ENCODE results near the gene MGAT4B. TPM values are rescaled to one million over a fixed set of nuclear protein-coding genes. Genes with fewer than 3 reads are reported as not detected.

MGAT4B gene
- polyA plus RNA-seq, 2 donors: 59.2 to 66.8 TPM

DNA sequence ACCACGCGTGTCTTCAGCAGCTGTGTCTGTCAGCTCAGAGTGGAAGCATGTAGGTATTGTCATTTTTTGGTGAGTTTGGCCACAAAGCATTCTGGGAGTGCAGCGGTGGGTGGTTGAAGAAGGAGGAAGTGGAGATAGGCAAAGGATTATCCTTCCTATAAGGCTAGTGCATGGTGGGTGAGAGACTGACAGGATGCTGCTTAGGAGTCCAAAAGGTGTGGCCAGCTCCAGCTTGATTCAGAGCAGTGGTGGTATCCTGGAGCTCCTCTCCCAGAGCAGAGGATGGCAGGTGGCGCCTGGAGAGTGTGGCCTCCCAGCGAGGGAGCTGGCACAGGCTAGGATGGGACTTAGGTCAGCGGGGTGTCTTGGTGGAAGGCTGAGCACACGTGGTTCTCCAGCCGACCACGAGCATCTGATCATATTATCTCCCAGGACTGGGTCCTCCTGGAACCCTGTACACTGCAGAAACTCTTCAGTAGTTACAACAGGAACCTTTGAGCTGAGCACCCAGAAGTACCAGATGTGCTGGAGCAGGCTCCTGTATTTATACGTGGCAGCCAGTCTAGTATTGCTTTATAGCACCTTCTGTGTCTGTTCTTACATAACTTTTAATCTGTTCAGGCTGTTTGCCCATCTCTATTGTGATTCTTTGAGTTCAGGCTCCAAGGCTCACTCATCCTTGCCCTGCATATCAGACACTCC, 44.4 kb downstream of the MGAT4B start:
- H3K27me3 ChIP-seq (ENCODE audit: control insufficient read depth in 1 of 2, insufficient read depth in 2 of 2, low read length in 2 of 2): no peaks in the 10 kb centered on the region
- peaks cover 9 to 12% of the 10 kb centered on the region in 2 donors for H3K4me1 ChIP-seq (ENCODE audit: control insufficient read depth in 2 of 2, insufficient read depth in 2 of 2, low read length in 1 of 2)
- 33 to 42% methylated on average over 10 of the region's 10 CpGs for WGBS, 2 donors
- peaks cover 0 to 15% of the 10 kb centered on the region in 2 donors for H3K36me3 ChIP-seq (ENCODE audit: control insufficient read depth in 2 of 2, insufficient read depth in 2 of 2, low read length in 1 of 2)
- no peaks in the 10 kb centered on the region for H3K9me3 ChIP-seq (ENCODE audit: control insufficient read depth in 2 of 2, insufficient read depth in 1 of 2, low read depth in 1 of 2, low read length in 1 of 2)
- H3K4me3 ChIP-seq (ENCODE audit: low read depth in 1 of 2, low read length in 2 of 2): no peak overlapping the region
- H3K27ac ChIP-seq (ENCODE audit: low read depth in 2 of 2, low read length in 1 of 2): peak overlapping the region; percentile 22 to 70

DNA sequence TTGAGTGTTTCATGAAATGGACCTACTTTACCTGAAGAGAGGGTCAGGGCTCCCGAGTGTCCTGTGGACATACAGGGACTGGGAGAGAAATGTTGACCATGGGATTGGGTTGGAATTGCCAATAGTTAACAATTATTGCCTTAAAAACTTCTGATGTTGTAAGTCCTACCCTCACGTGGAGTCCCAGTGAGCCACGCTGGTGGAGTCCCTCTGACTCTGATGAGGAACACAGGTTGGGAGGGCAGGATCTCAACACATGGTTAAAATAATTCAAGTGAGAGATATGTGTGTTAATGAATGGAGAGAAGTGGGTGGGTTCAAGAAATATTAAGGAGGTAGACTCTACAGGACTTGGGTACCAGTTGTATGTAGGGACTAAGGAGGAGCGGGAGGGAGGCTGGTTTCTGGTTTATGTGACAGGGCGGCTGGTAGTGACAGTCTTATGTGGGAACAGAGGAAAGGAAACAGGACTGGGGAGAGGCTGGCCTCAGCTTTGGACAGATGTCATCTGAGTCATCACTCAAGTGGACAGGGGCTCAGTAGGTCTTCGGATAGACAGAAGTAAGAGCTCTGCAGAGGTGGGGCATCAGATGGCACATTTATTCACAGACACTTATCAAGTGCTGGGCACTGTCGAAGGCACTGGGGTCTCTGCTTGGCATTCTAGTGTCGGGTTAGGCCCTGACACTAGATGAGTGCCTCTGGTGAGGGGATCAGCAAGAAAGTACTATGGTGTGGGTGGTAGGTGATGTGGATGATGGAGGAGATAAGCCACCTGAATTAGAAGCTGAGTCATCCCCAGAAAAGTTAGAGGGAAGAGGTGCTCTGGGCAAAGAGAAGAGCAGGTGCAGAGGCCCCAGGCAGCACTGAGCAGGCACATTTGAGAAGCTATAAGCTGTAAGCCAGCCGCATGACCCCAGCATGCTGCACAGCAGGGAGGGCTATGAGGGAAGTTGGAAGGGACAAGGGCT, 46.8 kb downstream of the MGAT4B start:
- Histone ChIP-seq H3K36me3 (ENCODE audit: control insufficient read depth in 2 of 2, insufficient read depth in 2 of 2, low read length in 1 of 2) (no peaks in the 10 kb centered on the region), H3K4me3 (ENCODE audit: low read depth in 1 of 2, low read length in 2 of 2) (no peak overlapping the region), H3K4me1 (ENCODE audit: control insufficient read depth in 2 of 2, insufficient read depth in 2 of 2, low read length in 1 of 2) (peaks cover 7 to 8% of the 10 kb centered on the region in 2 donors), H3K27ac (ENCODE audit: low read depth in 2 of 2, low read length in 1 of 2) (no peak overlapping the region), H3K9me3 (ENCODE audit: control insufficient read depth in 2 of 2, insufficient read depth in 1 of 2, low read depth in 1 of 2, low read length in 1 of 2) (no peaks in the 10 kb centered on the region), H3K27me3 (ENCODE audit: control insufficient read depth in 1 of 2, insufficient read depth in 2 of 2, low read length in 2 of 2) (no peaks in the 10 kb centered on the region)
- 85 to 87% methylated on average over 9 of the region's 9 CpGs for WGBS, 2 donors

DNA sequence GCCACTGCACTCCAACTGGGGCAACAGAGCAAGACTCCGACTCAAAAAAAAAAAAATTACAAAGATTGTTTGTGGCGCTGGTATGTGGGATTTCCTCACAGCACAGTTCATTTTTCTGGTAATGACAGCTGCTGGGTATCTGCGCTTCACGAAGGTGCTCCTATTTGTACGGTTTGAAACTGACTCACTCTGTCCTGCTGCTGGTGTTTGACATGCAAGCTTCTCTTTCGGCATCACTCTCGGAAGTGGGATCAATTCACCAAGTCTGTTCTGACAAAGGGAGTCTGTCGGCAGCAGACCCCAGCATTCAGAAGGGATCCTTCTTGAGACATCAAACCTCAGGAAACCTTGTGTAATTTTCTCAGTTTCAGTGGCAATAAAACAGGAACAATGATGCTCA, 47.7 kb downstream of the MGAT4B start:
- H3K4me3 ChIP-seq (ENCODE audit: low read depth in 1 of 2, low read length in 2 of 2): no peak overlapping the region
- no peaks in the 10 kb centered on the region for H3K9me3 ChIP-seq (ENCODE audit: control insufficient read depth in 2 of 2, insufficient read depth in 1 of 2, low read depth in 1 of 2, low read length in 1 of 2)
- H3K27me3 ChIP-seq (ENCODE audit: control insufficient read depth in 1 of 2, insufficient read depth in 2 of 2, low read length in 2 of 2): no peaks in the 10 kb centered on the region
- WGBS, 2 donors: 86 to 88% methylated on average over 8 of the region's 8 CpGs
- H3K36me3 ChIP-seq (ENCODE audit: control insufficient read depth in 2 of 2, insufficient read depth in 2 of 2, low read length in 1 of 2): no peaks in the 10 kb centered on the region
- no peak overlapping the region for H3K27ac ChIP-seq (ENCODE audit: low read depth in 2 of 2, low read length in 1 of 2)
- H3K4me1 ChIP-seq (ENCODE audit: control insufficient read depth in 2 of 2, insufficient read depth in 2 of 2, low read length in 1 of 2): peaks cover 7% of the 10 kb centered on the region in 2 donors

DNA sequence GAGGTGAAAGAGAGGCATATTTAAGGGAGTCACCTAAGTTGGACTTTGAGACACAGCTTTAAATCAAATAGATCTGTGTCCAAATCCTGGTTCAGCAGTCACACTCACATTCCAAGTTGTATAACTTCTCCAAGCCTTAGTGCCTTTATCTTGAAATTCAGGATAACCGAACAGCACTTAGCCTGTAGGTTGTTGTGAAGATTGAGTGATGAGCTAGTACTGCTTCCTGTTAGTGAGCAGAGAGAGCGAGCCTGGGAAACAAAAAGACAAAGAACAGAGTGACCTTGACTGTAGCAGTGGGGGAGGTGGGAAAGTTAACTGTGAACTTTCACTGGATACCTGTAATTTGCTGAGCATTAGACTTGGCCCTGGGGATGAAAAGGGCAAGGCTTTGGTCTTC, 51.6 kb downstream of the MGAT4B start:
- no peaks in the 10 kb centered on the region for H3K36me3 ChIP-seq (ENCODE audit: control insufficient read depth in 2 of 2, insufficient read depth in 2 of 2, low read length in 1 of 2)
- no peak overlapping the region for H3K4me3 ChIP-seq (ENCODE audit: low read depth in 1 of 2, low read length in 2 of 2)
- H3K9me3 ChIP-seq (ENCODE audit: control insufficient read depth in 2 of 2, insufficient read depth in 1 of 2, low read depth in 1 of 2, low read length in 1 of 2): no peaks in the 10 kb centered on the region
- no peaks in the 10 kb centered on the region for H3K27me3 ChIP-seq (ENCODE audit: control insufficient read depth in 1 of 2, insufficient read depth in 2 of 2, low read length in 2 of 2)
- no peak overlapping the region for H3K27ac ChIP-seq (ENCODE audit: low read depth in 2 of 2, low read length in 1 of 2)
- 47 to 62% methylated on average over 2 of the region's 2 CpGs for WGBS, 2 donors
- H3K4me1 ChIP-seq (ENCODE audit: control insufficient read depth in 2 of 2, insufficient read depth in 2 of 2, low read length in 1 of 2): no peaks in the 10 kb centered on the region

DNA sequence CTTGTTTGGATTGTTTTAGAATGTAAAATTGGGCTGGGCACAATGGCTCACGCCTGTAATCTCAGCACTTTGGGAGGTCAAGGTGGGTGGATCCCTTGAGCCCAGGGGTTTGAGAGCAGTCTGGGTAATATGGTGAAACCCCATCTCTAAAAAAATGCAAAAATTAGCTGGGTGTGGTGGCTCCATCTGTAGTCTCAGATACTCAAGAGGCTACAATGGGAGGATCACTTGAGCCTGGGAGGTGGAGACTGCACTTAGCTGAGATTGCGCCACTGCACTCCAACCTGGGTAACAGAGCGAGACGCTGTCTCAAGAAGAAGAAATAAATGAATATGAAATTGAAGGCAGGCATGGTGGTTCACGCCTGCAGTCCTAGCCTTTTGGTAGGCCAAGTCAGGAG, 52.7 kb downstream of the MGAT4B start:
- Histone ChIP-seq H3K27me3 (ENCODE audit: control insufficient read depth in 1 of 2, insufficient read depth in 2 of 2, low read length in 2 of 2) (no peaks in the 10 kb centered on the region), H3K4me3 (ENCODE audit: low read depth in 1 of 2, low read length in 2 of 2) (no peak overlapping the region), H3K4me1 (ENCODE audit: control insufficient read depth in 2 of 2, insufficient read depth in 2 of 2, low read length in 1 of 2) (no peaks in the 10 kb centered on the region), H3K9me3 (ENCODE audit: control insufficient read depth in 2 of 2, insufficient read depth in 1 of 2, low read depth in 1 of 2, low read length in 1 of 2) (no peaks in the 10 kb centered on the region), H3K27ac (ENCODE audit: low read depth in 2 of 2, low read length in 1 of 2) (no peak overlapping the region), H3K36me3 (ENCODE audit: control insufficient read depth in 2 of 2, insufficient read depth in 2 of 2, low read length in 1 of 2) (peaks cover 0 to 4% of the 10 kb centered on the region in 2 donors)
- 93 to 95% methylated on average over 5 of the region's 5 CpGs for WGBS, 2 donors

DNA sequence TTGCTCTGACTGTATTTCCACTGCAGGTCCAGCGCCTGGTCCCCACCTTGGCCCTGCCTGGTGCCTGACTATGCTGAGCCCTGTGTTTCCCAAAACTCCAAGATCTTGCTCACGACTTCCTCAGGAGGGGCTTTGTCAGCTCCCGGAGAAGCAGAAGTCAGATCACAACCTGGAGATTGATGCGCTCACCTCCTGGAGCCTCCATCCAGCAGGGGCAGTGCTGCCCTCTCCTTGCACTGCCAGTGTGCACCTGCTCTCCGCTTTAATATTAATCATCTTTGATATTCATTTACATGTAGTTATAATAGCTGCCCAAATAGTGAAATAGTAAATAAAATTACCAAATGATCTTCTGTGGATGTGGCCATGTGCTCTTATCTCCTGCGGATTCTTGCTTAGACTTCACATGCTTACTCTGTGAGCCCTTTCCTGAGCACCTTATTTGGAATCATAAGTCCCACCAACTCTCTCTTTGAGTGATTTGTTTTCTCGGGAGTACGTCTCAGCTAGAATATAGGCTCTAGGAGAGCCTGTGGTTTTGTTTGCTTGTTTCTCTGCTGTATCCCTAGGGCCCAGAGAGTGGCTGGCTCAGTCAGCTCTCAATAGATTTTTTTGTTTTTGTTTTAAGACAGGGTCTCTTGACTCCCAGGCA, 56.7 kb downstream of the MGAT4B start:
- no peaks in the 10 kb centered on the region for H3K9me3 ChIP-seq (ENCODE audit: control insufficient read depth in 2 of 2, insufficient read depth in 1 of 2, low read depth in 1 of 2, low read length in 1 of 2)
- H3K4me1 ChIP-seq (ENCODE audit: control insufficient read depth in 2 of 2, insufficient read depth in 2 of 2, low read length in 1 of 2): no peaks in the 10 kb centered on the region
- 83 to 85% methylated on average over 8 of the region's 8 CpGs for whole genome bisulfite sequencing, 2 donors

DNA sequence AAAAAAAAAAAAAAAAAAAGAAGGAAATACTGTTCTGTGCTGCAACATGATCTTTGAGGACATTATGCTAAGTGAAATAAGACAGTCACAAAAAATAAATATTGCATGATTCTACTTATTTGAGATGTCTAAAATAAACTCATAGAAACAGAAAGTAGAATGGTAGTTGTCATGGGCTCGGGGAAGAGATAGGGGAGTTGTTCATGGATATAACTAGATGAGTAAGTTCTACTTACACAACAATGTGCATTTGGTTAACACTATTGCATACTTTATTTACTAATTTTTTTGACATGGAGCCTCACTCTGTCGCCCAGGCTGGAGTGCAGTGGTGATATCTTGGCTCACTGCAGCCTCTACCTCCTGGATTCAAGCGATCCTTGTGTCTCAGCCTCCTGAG, 58.9 kb downstream of the MGAT4B start:
- Histone ChIP-seq H3K9me3 (ENCODE audit: control insufficient read depth in 2 of 2, insufficient read depth in 1 of 2, low read depth in 1 of 2, low read length in 1 of 2) (no peaks in the 10 kb centered on the region), H3K36me3 (ENCODE audit: control insufficient read depth in 2 of 2, insufficient read depth in 2 of 2, low read length in 1 of 2) (peaks cover 0 to 4% of the 10 kb centered on the region in 2 donors), H3K27ac (ENCODE audit: low read depth in 2 of 2, low read length in 1 of 2) (no peak overlapping the region), H3K4me3 (ENCODE audit: low read depth in 1 of 2, low read length in 2 of 2) (no peak overlapping the region), H3K27me3 (ENCODE audit: control insufficient read depth in 1 of 2, insufficient read depth in 2 of 2, low read length in 2 of 2) (no peaks in the 10 kb centered on the region), H3K4me1 (ENCODE audit: control insufficient read depth in 2 of 2, insufficient read depth in 2 of 2, low read length in 1 of 2) (no peaks in the 10 kb centered on the region)
- WGBS, 2 donors: 88 to 92% methylated on average over 3 of the region's 3 CpGs

More for the DNA sequence above, 56.7 kb downstream of the MGAT4B start:
- Histone ChIP-seq H3K27ac (ENCODE audit: low read depth in 2 of 2, low read length in 1 of 2) (no peak overlapping the region), H3K27me3 (ENCODE audit: control insufficient read depth in 1 of 2, insufficient read depth in 2 of 2, low read length in 2 of 2) (no peaks in the 10 kb centered on the region), H3K4me3 (ENCODE audit: low read depth in 1 of 2, low read length in 2 of 2) (no peak overlapping the region), H3K36me3 (ENCODE audit: control insufficient read depth in 2 of 2, insufficient read depth in 2 of 2, low read length in 1 of 2) (peaks cover 0 to 4% of the 10 kb centered on the region in 2 donors)

Other genes starting within 250 kb of the MGAT4B start
- 100 to 1,000 TPM; 156 to 247 TPM for gene HNRNPH1, start 183.2 kb downstream of the MGAT4B start, polyA plus RNA-seq
- under 1 TPM; 0.05 to 0.12 TPM for gene CBY3, start 125.8 kb downstream of the MGAT4B start, polyA plus RNA-seq
- gene CANX, start 107.9 kb downstream of the MGAT4B start, polyA plus RNA-seq: 10 to 100 TPM; 68.4 to 87.5 TPM
- 1 to 10 TPM; 7.1 to 7.9 TPM for gene MAML1, start 74.0 kb downstream of the MGAT4B start, polyA plus RNA-seq
- 1 to 10 TPM; 3.0 to 6.5 TPM for gene LTC4S, start 12.9 kb downstream of the MGAT4B start, polyA plus RNA-seq
- gene SQSTM1, start 14.0 kb upstream of the MGAT4B start, polyA plus RNA-seq: 100 to 1,000 TPM in 1 of 2 donors, 10 to 100 TPM in 1; 94.8 to 111 TPM
- 10 to 100 TPM; 12.2 to 31.5 TPM for gene MRNIP, start 52.0 kb upstream of the MGAT4B start, polyA plus RNA-seq
- 10 to 100 TPM; 44.8 to 69.5 TPM for gene TBC1D9B, start 101.0 kb upstream of the MGAT4B start, polyA plus RNA-seq